Measurements from ENCODE around the gene BPIFB6.

The BPIFB6 gene

GRCh38 chr20:33022289-33022688, 9.2 kb upstream of the BPIFB6 start:
- no peak overlapping the region for H3K4me3 ChIP-seq (ENCODE audit: control insufficient read depth, low read depth, low read length)
- TF ChIP-seq CTCF (IDR thresholded peaks at IDR 0.05; ENCODE audit: control insufficient read depth, insufficient read depth, low read depth, low read length, missing control alignments), result no peak
- no peak for DNase-seq (ENCODE audit: low read depth)

- H3K4me3 ChIP-seq (ENCODE audit: control insufficient read depth, low read depth, low read length), result no peak overlapping the region
- no peak for TF ChIP-seq CTCF (IDR thresholded peaks at IDR 0.05; ENCODE audit: control insufficient read depth, insufficient read depth, low read depth, low read length, missing control alignments)
- DNase-seq (ENCODE audit: low read depth), result no peak
Observed at GRCh38 chr20:33022694-33023438, 8.6 kb upstream of the BPIFB6 start.

GRCh38 chr20:33023439-33024242, 7.8 kb upstream of the BPIFB6 start:
- H3K4me3 ChIP-seq (ENCODE audit: control insufficient read depth, low read depth, low read length), result no peak overlapping the region
- no peak for TF ChIP-seq CTCF (IDR thresholded peaks at IDR 0.05; ENCODE audit: control insufficient read depth, insufficient read depth, low read depth, low read length, missing control alignments)
- DNase-seq (ENCODE audit: low read depth), result no peak

GRCh38 chr20:33024243-33024560, 7.2 kb upstream of the BPIFB6 start:
- no peak for TF ChIP-seq CTCF (IDR thresholded peaks at IDR 0.05; ENCODE audit: control insufficient read depth, insufficient read depth, low read depth, low read length, missing control alignments)
- H3K4me3 ChIP-seq (ENCODE audit: control insufficient read depth, low read depth, low read length), result no peak overlapping the region
- DNase-seq (ENCODE audit: low read depth), result no peak

GRCh38 chr20:33024609-33025317, 6.7 kb upstream of the BPIFB6 start:
- no peak for DNase-seq (ENCODE audit: low read depth)
- no peak for TF ChIP-seq CTCF (IDR thresholded peaks at IDR 0.05; ENCODE audit: control insufficient read depth, insufficient read depth, low read depth, low read length, missing control alignments)

GRCh38 chr20:33025318-33025876, 6.1 kb upstream of the BPIFB6 start:
- no peak overlapping the region for H3K4me3 ChIP-seq (ENCODE audit: control insufficient read depth, low read depth, low read length)
- TF ChIP-seq CTCF (IDR thresholded peaks at IDR 0.05; ENCODE audit: control insufficient read depth, insufficient read depth, low read depth, low read length, missing control alignments), result no peak

More at GRCh38 chr20:33024609-33025317, 6.7 kb upstream of the BPIFB6 start:
- no peak overlapping the region for H3K4me3 ChIP-seq (ENCODE audit: control insufficient read depth, low read depth, low read length)

More at GRCh38 chr20:33025318-33025876, 6.1 kb upstream of the BPIFB6 start:
- DNase-seq (ENCODE audit: low read depth), result no peak

All from AG09309 (cell line).